Measurements from ENCODE around the gene ABHD17A.

Gene ABHD17A

GRCh38 chr19:1931445-1931844, 46.1 kb upstream of the ABHD17A start:
- H4K8ac ChIP-seq (ENCODE audit: low read depth, low read length), result no peak overlapping the region
- H3K23ac ChIP-seq (ENCODE audit: low read depth, low read length, poor library complexity), result peak overlapping the region; percentile 23
- H2AK5ac ChIP-seq (ENCODE audit: low read depth, low read length), result peak overlapping the region; percentile 48
- peaks cover 3 to 4% of the 10 kb centered on the region in 2 donors for H3K4me1 ChIP-seq (ENCODE audit: control insufficient read depth in 2 of 2, insufficient read depth in 1 of 2, low read depth in 1 of 2, low read length in 2 of 2)
- no peak overlapping the region for H2AFZ ChIP-seq (ENCODE audit: low read length)
- H2BK5ac ChIP-seq (ENCODE audit: low read length), result peak overlapping the region; percentile 29
- no peak overlapping the region for H3K9ac ChIP-seq (ENCODE audit: low read depth, low read length, poor library complexity)
- no peak overlapping the region for H2BK120ac ChIP-seq (ENCODE audit: low read depth, low read length)
- H2BK15ac ChIP-seq (ENCODE audit: low read length), result no peak overlapping the region
- no peak overlapping the region for H3K4me2 ChIP-seq (ENCODE audit: insufficient read depth, low read length, poor library complexity, severe bottlenecking)
- H4K91ac ChIP-seq (ENCODE audit: low read depth, low read length, poor library complexity), result no peak overlapping the region
- no peak overlapping the region for H3K4me3 ChIP-seq (ENCODE audit: low read length in 2 of 2)
- H2BK12ac ChIP-seq (ENCODE audit: low read length), result no peak overlapping the region
- H3K27ac ChIP-seq (replicated peaks; ENCODE audit: low read length), result no peak overlapping the region
- peaks cover 7 to 11% of the 10 kb centered on the region in 2 donors for H3K9me3 ChIP-seq (replicated peaks in 1 of 2; ENCODE audit: control insufficient read depth in 2 of 2, insufficient read depth in 1 of 2, low read depth in 1 of 2, low read length in 2 of 2)
- no peak overlapping the region for H3K18ac ChIP-seq (ENCODE audit: low read length)
- H3K14ac ChIP-seq (ENCODE audit: low read length), result no peak overlapping the region
- WGBS, 2 donors (ENCODE audit: extremely low coverage in 2 of 2, insufficient read length in 2 of 2, insufficient replicate concordance in 1 of 2), result no CpG with 5 or more reads among the region's 1 CpG
- H3K36me3 ChIP-seq (replicated peaks in 1 of 2; ENCODE audit: control insufficient read depth in 2 of 2, insufficient read depth in 2 of 2, low read length in 2 of 2), result no peaks in the 10 kb centered on the region
- peaks cover 0 to 8% (median 0%) of the 10 kb centered on the region in 3 experiments for H3K27me3 ChIP-seq (ENCODE audit: control insufficient read depth in 3 of 3, insufficient read depth in 3 of 3, low read depth in 1 of 3, low read length in 3 of 3)
- peaks cover 2% of the 10 kb centered on the region for H3K79me1 ChIP-seq (ENCODE audit: low read depth, low read length)
- no peak overlapping the region for H3K4ac ChIP-seq (ENCODE audit: low read length)
- no peak for DNase-seq (ENCODE audit: low spot score)

DNA sequence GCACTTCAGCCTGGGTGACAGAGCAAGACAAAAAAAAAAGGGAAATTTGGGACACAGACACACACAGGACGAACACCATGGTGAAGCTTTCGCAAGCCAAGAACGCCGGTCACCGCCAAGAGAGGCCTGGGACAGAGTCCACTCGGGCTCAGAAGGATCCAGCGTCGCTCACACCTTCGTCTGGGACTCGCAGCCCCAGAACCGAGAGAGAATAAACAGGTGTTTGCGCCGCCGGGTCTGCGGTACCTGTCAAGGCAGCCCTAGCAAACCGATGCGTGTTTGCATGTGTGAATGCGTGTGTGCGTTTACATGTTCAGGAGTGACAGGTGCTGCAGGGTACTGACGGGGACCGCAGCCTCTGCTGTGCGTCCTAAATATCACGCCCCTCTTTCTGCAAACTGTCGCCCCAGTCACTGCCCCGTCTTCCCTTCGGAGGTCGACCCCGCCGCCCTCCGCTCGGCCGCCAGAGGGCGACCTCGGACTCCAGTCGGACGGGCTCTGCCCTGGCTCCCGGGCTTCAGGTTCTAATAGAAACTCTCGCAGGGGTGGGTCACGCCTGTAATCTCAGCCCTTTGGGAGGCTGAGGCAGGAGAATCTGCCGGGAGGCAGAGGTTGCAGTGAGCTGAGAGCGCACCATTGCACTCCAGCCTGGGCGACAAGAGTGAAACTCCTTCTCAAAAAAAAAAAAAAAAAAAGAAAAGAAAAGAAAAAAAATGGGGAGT, 43.9 kb upstream of the ABHD17A start:
- peak overlapping the region; percentile 71 for H3K14ac ChIP-seq (ENCODE audit: low read length)
- H4K91ac ChIP-seq (ENCODE audit: low read depth, low read length, poor library complexity), result no peak overlapping the region
- H3K4me2 ChIP-seq (ENCODE audit: insufficient read depth, low read length, poor library complexity, severe bottlenecking), result peak overlapping the region; percentile 11
- no peak overlapping the region for H2BK12ac ChIP-seq (ENCODE audit: low read length)
- peak overlapping the region; percentile 90 for H3K18ac ChIP-seq (ENCODE audit: low read length)
- peak overlapping the region; percentile 97 for H2BK15ac ChIP-seq (ENCODE audit: low read length)
- H3K9me3 ChIP-seq (replicated peaks in 1 of 2; ENCODE audit: control insufficient read depth in 2 of 2, insufficient read depth in 1 of 2, low read depth in 1 of 2, low read length in 2 of 2), result peaks cover 0 to 7% of the 10 kb centered on the region in 2 donors
- H4K8ac ChIP-seq (ENCODE audit: low read depth, low read length), result no peak overlapping the region
- no peak overlapping the region for H3K9ac ChIP-seq (ENCODE audit: low read depth, low read length, poor library complexity)
- peaks cover 3 to 4% of the 10 kb centered on the region in 2 donors for H3K4me1 ChIP-seq (ENCODE audit: control insufficient read depth in 2 of 2, insufficient read depth in 1 of 2, low read depth in 1 of 2, low read length in 2 of 2)
- H2BK5ac ChIP-seq (ENCODE audit: low read length), result peak overlapping the region; percentile 66
- no CpG with 5 or more reads among the region's 42 CpGs for WGBS, 2 donors (ENCODE audit: extremely low coverage in 2 of 2, insufficient read length in 2 of 2, insufficient replicate concordance in 1 of 2)
- H3K27me3 ChIP-seq (ENCODE audit: control insufficient read depth in 3 of 3, insufficient read depth in 3 of 3, low read depth in 1 of 3, low read length in 3 of 3), result peaks cover 0 to 8% (median 0%) of the 10 kb centered on the region in 3 experiments
- H3K4me3 ChIP-seq (ENCODE audit: low read length in 2 of 2), result no peak overlapping the region
- DNase-seq (ENCODE audit: low spot score), result peak; percentile 81
- peaks cover 10 to 17% of the 10 kb centered on the region in 2 donors for H3K36me3 ChIP-seq (replicated peaks in 1 of 2; ENCODE audit: control insufficient read depth in 2 of 2, insufficient read depth in 2 of 2, low read length in 2 of 2)
- peak overlapping the region; percentile 93 for H3K23ac ChIP-seq (ENCODE audit: low read depth, low read length, poor library complexity)
- H3K27ac ChIP-seq (replicated peaks; ENCODE audit: low read length), result no peak overlapping the region
- no peak overlapping the region for H2BK120ac ChIP-seq (ENCODE audit: low read depth, low read length)
- H2AFZ ChIP-seq (ENCODE audit: low read length), result peak overlapping the region; percentile 87
- H3K4ac ChIP-seq (ENCODE audit: low read length), result no peak overlapping the region
- peak overlapping the region; percentile 84 for H2AK5ac ChIP-seq (ENCODE audit: low read depth, low read length)
- peaks cover 2% of the 10 kb centered on the region for H3K79me1 ChIP-seq (ENCODE audit: low read depth, low read length)

GRCh38 chr19:1925544-1925943, 40.2 kb upstream of the ABHD17A start:
- peak overlapping the region; percentile 30 for H2BK12ac ChIP-seq (ENCODE audit: low read length)
- H3K27ac ChIP-seq (replicated peaks; ENCODE audit: low read length), result no peak overlapping the region
- H2AK5ac ChIP-seq (ENCODE audit: low read depth, low read length), result no peak overlapping the region
- H3K23ac ChIP-seq (ENCODE audit: low read depth, low read length, poor library complexity), result no peak overlapping the region
- no peak overlapping the region for H3K4me2 ChIP-seq (ENCODE audit: insufficient read depth, low read length, poor library complexity, severe bottlenecking)
- no peak overlapping the region for H3K4me3 ChIP-seq (ENCODE audit: low read length in 2 of 2)
- H3K27me3 ChIP-seq (ENCODE audit: control insufficient read depth in 3 of 3, insufficient read depth in 3 of 3, low read depth in 1 of 3, low read length in 3 of 3), result peaks cover 0 to 4% (median 0%) of the 10 kb centered on the region in 3 experiments
- H3K9me3 ChIP-seq (replicated peaks in 1 of 2; ENCODE audit: control insufficient read depth in 2 of 2, insufficient read depth in 1 of 2, low read depth in 1 of 2, low read length in 2 of 2), result peaks cover 0 to 4% of the 10 kb centered on the region in 2 donors
- no peak overlapping the region for H4K8ac ChIP-seq (ENCODE audit: low read depth, low read length)
- no peaks in the 10 kb centered on the region for H3K79me1 ChIP-seq (ENCODE audit: low read depth, low read length)
- DNase-seq (ENCODE audit: low spot score), result no peak
- H3K9ac ChIP-seq (ENCODE audit: low read depth, low read length, poor library complexity), result peak overlapping the region; percentile 72
- H4K91ac ChIP-seq (ENCODE audit: low read depth, low read length, poor library complexity), result no peak overlapping the region
- no peak overlapping the region for H2AFZ ChIP-seq (ENCODE audit: low read length)
- no peak overlapping the region for H3K4ac ChIP-seq (ENCODE audit: low read length)
- H2BK5ac ChIP-seq (ENCODE audit: low read length), result no peak overlapping the region
- H3K36me3 ChIP-seq (replicated peaks in 1 of 2; ENCODE audit: control insufficient read depth in 2 of 2, insufficient read depth in 2 of 2, low read length in 2 of 2), result peaks cover 31 to 49% of the 10 kb centered on the region in 2 donors
- H2BK120ac ChIP-seq (ENCODE audit: low read depth, low read length), result no peak overlapping the region
- H2BK15ac ChIP-seq (ENCODE audit: low read length), result no peak overlapping the region
- no peak overlapping the region for H3K14ac ChIP-seq (ENCODE audit: low read length)
- H3K18ac ChIP-seq (ENCODE audit: low read length), result no peak overlapping the region
- no CpG with 5 or more reads among the region's 16 CpGs for WGBS, 2 donors (ENCODE audit: extremely low coverage in 2 of 2, insufficient read length in 2 of 2, insufficient replicate concordance in 1 of 2)
- peaks cover 3 to 4% of the 10 kb centered on the region in 2 donors for H3K4me1 ChIP-seq (ENCODE audit: control insufficient read depth in 2 of 2, insufficient read depth in 1 of 2, low read depth in 1 of 2, low read length in 2 of 2)

- Histone ChIP-seq H3K18ac (ENCODE audit: low read length) (no peak overlapping the region), H3K4me3 (ENCODE audit: low read length in 2 of 2) (no peak overlapping the region), H4K8ac (ENCODE audit: low read depth, low read length) (no peak overlapping the region), H3K9me3 (replicated peaks in 1 of 2; ENCODE audit: control insufficient read depth in 2 of 2, insufficient read depth in 1 of 2, low read depth in 1 of 2, low read length in 2 of 2) (peaks cover 0 to 4% of the 10 kb centered on the region in 2 donors), H3K4me1 (ENCODE audit: control insufficient read depth in 2 of 2, insufficient read depth in 1 of 2, low read depth in 1 of 2, low read length in 2 of 2) (peaks cover 0 to 3% of the 10 kb centered on the region in 2 donors), H2AK5ac (ENCODE audit: low read depth, low read length) (no peak overlapping the region), H3K79me1 (ENCODE audit: low read depth, low read length) (no peaks in the 10 kb centered on the region), H3K9ac (ENCODE audit: low read depth, low read length, poor library complexity) (no peak overlapping the region), H3K4me2 (ENCODE audit: insufficient read depth, low read length, poor library complexity, severe bottlenecking) (no peak overlapping the region), H4K91ac (ENCODE audit: low read depth, low read length, poor library complexity) (no peak overlapping the region), H3K27me3 (ENCODE audit: control insufficient read depth in 3 of 3, insufficient read depth in 3 of 3, low read depth in 1 of 3, low read length in 3 of 3) (peaks cover 0 to 4% (median 0%) of the 10 kb centered on the region in 3 experiments), H3K4ac (ENCODE audit: low read length) (no peak overlapping the region), H3K23ac (ENCODE audit: low read depth, low read length, poor library complexity) (peak overlapping the region; percentile 65), H3K36me3 (replicated peaks in 1 of 2; ENCODE audit: control insufficient read depth in 2 of 2, insufficient read depth in 2 of 2, low read length in 2 of 2) (peaks cover 38 to 59% of the 10 kb centered on the region in 2 donors), H2BK12ac (ENCODE audit: low read length) (no peak overlapping the region), H3K27ac (replicated peaks; ENCODE audit: low read length) (no peak overlapping the region), H2BK15ac (ENCODE audit: low read length) (no peak overlapping the region), H2AFZ (ENCODE audit: low read length) (no peak overlapping the region), H3K14ac (ENCODE audit: low read length) (peak overlapping the region; percentile 38), H2BK120ac (ENCODE audit: low read depth, low read length) (no peak overlapping the region), H2BK5ac (ENCODE audit: low read length) (no peak overlapping the region)
- WGBS, 2 donors (ENCODE audit: extremely low coverage in 2 of 2, insufficient read length in 2 of 2, insufficient replicate concordance in 1 of 2), result no CpG with 5 or more reads among the region's 35 CpGs
- DNase-seq (ENCODE audit: low spot score), result no peak
Measured at GRCh38 chr19:1924320-1924961, 39.1 kb upstream of the ABHD17A start.
